ENCODE measurements around the gene MRPS15. TPM values are rescaled to one million over a fixed set of nuclear protein-coding genes. Genes with fewer than 3 reads are reported as not detected.

Gene MRPS15
- total RNA-seq, 1 experiment from 2014 or later = 140 TPM

DNA sequence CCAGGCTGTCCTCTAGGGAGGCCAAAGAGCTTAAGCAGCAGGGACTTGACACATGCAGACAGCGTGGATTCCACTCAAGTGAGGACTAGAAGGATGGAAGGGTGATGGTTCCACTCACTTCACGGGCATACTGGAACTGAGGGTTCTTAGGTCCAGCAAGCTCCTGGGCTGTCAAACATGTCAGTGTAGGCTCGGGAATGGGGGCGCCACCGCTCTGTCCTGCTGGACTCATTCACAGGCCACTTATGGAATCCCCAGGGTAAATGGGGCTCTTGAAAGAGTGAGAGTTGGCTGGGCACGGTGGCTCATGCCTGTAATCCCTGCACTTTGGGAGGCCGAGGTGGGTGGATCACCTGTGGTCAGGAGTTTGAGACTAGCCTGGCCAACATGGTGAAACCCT lies 46.2 kb upstream of the MRPS15 start:
- no peaks in the 10 kb centered on the region for H3K27me3 ChIP-seq (replicated peaks; ENCODE audit: insufficient read depth, low read depth, low read length, poor library complexity)
- intact Hi-C loops (cut with micrococcal nuclease; ENCODE audit: unreplicated experiment) = no loop called here
- no peaks in the 10 kb centered on the region for H3K9me3 ChIP-seq (ENCODE audit: low read depth, low read length, poor library complexity, severe bottlenecking)
- POLR2A ChIA-PET (ENCODE audit: low non-redundant PET) = no interaction called here
- no TSS peak for BruUV-seq (replicated peaks)
- H3K4me1 ChIP-seq (ENCODE audit: insufficient read depth, low read length, poor library complexity, severe bottlenecking) = no peaks in the 10 kb centered on the region
- H3K4me3 ChIP-seq (ENCODE audit: low read depth, low read length, poor library complexity, severe bottlenecking) = no peak overlapping the region
- DNase-seq (ENCODE audit: low spot score) = no peak
- CTCF ChIA-PET = interaction anchor here (1.2 kb wide), 1 partner anchor 66 kb away, joined by 3 read pairs; no protein-coding TSS in a partner anchor
- no peak overlapping the region for H3K27ac ChIP-seq (ENCODE audit: low read depth, low read length, poor library complexity, severe bottlenecking)
- H3K36me3 ChIP-seq (ENCODE audit: insufficient read depth, low read length, poor library complexity, severe bottlenecking) = no peaks in the 10 kb centered on the region
- TF ChIP-seq EZH2 (IDR thresholded peaks at IDR 0.05; ENCODE audit: borderline replicate concordance, low read depth, low read length, poor library complexity, severe bottlenecking) = no peak
- TF ChIP-seq, protein P1, sequence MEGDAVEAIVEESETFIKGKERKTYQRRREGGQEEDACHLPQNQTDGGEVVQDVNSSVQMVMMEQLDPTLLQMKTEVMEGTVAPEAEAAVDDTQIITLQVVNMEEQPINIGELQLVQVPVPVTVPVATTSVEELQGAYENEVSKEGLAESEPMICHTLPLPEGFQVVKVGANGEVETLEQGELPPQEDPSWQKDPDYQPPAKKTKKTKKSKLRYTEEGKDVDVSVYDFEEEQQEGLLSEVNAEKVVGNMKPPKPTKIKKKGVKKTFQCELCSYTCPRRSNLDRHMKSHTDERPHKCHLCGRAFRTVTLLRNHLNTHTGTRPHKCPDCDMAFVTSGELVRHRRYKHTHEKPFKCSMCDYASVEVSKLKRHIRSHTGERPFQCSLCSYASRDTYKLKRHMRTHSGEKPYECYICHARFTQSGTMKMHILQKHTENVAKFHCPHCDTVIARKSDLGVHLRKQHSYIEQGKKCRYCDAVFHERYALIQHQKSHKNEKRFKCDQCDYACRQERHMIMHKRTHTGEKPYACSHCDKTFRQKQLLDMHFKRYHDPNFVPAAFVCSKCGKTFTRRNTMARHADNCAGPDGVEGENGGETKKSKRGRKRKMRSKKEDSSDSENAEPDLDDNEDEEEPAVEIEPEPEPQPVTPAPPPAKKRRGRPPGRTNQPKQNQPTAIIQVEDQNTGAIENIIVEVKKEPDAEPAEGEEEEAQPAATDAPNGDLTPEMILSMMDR (conservative IDR thresholded peaks at IDR 0.05; ENCODE audit: low read depth, low read length) = no peak

DNA sequence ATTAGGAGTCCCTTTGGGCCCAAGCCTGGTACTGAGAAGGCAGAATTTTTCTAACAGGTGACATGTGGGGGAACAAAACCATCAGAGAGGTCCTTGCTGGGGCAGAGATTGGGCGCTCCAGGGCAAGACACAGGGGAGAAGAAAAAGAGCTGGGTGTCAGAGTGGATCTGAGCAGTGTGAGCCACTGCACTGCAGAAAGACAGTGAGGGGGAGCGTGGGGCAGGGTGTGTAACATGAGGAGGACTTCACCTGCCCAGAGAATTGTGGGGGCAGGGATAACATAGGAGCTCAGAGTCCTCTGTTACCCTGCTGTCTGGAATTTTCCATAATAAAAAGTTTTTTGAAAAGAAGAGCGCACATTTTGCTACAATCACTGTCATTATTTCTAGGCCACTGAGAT lies 44.1 kb upstream of the MRPS15 start:
- CTCF ChIA-PET = no interaction called here

DNA sequence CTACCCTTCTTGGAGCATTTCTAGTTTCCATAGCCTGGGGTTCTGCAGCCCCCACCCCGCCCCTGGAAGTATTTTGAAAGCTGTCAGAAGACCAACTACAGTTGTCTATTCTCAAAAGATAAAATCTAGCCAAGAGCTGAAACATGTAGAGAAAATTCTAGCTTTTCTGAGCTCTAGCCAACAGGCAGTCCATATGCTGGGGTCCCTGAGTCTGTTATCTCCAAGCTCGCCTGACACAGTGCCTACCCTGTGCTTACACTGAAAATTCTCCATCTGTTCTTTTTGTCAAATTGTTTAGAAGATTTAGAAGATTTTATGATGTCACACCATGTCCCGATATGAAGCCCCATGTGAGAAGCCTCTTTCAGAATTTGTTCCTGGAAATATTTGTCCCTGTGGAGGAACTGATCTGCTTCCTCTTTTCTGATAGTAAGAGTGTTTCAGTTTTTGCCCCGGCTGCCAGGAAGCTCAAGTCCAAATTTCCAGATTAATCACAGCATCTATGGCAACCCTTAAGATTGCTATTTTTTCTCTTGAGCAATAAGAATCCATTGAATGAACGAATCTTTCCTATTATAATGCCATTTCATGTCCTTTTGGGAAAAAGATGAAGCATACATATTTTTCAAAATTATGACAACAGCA lies 42.2 kb upstream of the MRPS15 start:
- intact Hi-C loops (cut with micrococcal nuclease; ENCODE audit: unreplicated experiment) = no loop called here
- no peak for TF ChIP-seq EZH2 (IDR thresholded peaks at IDR 0.05; ENCODE audit: borderline replicate concordance, low read depth, low read length, poor library complexity, severe bottlenecking)
- TF ChIP-seq, protein P1 (conservative IDR thresholded peaks at IDR 0.05; ENCODE audit: low read depth, low read length) = no peak
- Histone ChIP-seq H3K9me3 (ENCODE audit: low read depth, low read length, poor library complexity, severe bottlenecking) (no peaks in the 10 kb centered on the region), H3K27me3 (replicated peaks; ENCODE audit: insufficient read depth, low read depth, low read length, poor library complexity) (peaks cover 19% of the 10 kb centered on the region), H3K36me3 (ENCODE audit: insufficient read depth, low read length, poor library complexity, severe bottlenecking) (no peaks in the 10 kb centered on the region), H3K4me1 (ENCODE audit: insufficient read depth, low read length, poor library complexity, severe bottlenecking) (no peaks in the 10 kb centered on the region), H3K27ac (ENCODE audit: low read depth, low read length, poor library complexity, severe bottlenecking) (no peak overlapping the region), H3K4me3 (ENCODE audit: low read depth, low read length, poor library complexity, severe bottlenecking) (no peak overlapping the region)
- DNase-seq (ENCODE audit: low spot score) = no peak
- BruUV-seq (replicated peaks) = no TSS peak
- ChIA-PET CTCF (interaction anchor here (1.2 kb wide), 1 partner anchor 10 kb away, joined by 5 read pairs; no protein-coding TSS in a partner anchor), POLR2A (ENCODE audit: low non-redundant PET) (no interaction called here)

More for the DNA sequence above, 44.1 kb upstream of the MRPS15 start:
- intact Hi-C loops (cut with micrococcal nuclease; ENCODE audit: unreplicated experiment) = no loop called here
- Histone ChIP-seq H3K4me3 (ENCODE audit: low read depth, low read length, poor library complexity, severe bottlenecking) (no peak overlapping the region), H3K9me3 (ENCODE audit: low read depth, low read length, poor library complexity, severe bottlenecking) (no peaks in the 10 kb centered on the region), H3K27ac (ENCODE audit: low read depth, low read length, poor library complexity, severe bottlenecking) (no peak overlapping the region), H3K27me3 (replicated peaks; ENCODE audit: insufficient read depth, low read depth, low read length, poor library complexity) (peaks cover 13% of the 10 kb centered on the region), H3K36me3 (ENCODE audit: insufficient read depth, low read length, poor library complexity, severe bottlenecking) (no peaks in the 10 kb centered on the region), H3K4me1 (ENCODE audit: insufficient read depth, low read length, poor library complexity, severe bottlenecking) (no peaks in the 10 kb centered on the region)
- TF ChIP-seq, protein P1 (conservative IDR thresholded peaks at IDR 0.05; ENCODE audit: low read depth, low read length) = no peak
- TF ChIP-seq EZH2 (IDR thresholded peaks at IDR 0.05; ENCODE audit: borderline replicate concordance, low read depth, low read length, poor library complexity, severe bottlenecking) = no peak
- no peak for DNase-seq (ENCODE audit: low spot score)
- no TSS peak for BruUV-seq (replicated peaks)
- POLR2A ChIA-PET (ENCODE audit: low non-redundant PET) = no interaction called here
